Liver (tissue), 9 donors: ENCODE measurements around the gene CDKN2AIPNL. TPM values are rescaled to one million over a fixed set of nuclear protein-coding genes. Genes with fewer than 3 reads are reported as not detected.

Source experiments
- DNase-seq: peaks from one replicate; pipeline ENCODE4 v3.0.0-alpha.2; 2017; ENCODE audit warnings: low spot score
- H3K27ac ChIP-seq, 2 donors: one replicate each; pipeline ENCODE4 v1.7.0; 2013; ENCODE audit warnings: inconsistent platforms in 2 of 2, low read length in 2 of 2, control low read depth in 1 of 2, low read depth in 1 of 2, mild to moderate bottlenecking in 1 of 2
- H3K27me3 ChIP-seq, 4 donors: one replicate each; pipeline versions ENCODE4 v1.6.1 to v1.7.0; 2013; ENCODE audit warnings: low read length in 3 of 4, inconsistent platforms in 1 of 4, mild to moderate bottlenecking in 1 of 4, moderate library complexity in 1 of 4; ENCODE audit not compliant: control insufficient read depth in 4 of 4, insufficient read depth in 4 of 4
- H3K36me3 ChIP-seq, 4 donors: one replicate each; pipeline versions ENCODE4 v1.6.1 to v1.7.0; 2013; ENCODE audit warnings: low read length in 3 of 4, mild to moderate bottlenecking in 3 of 4, low read depth in 1 of 4, moderate library complexity in 1 of 4; ENCODE audit not compliant: control insufficient read depth in 4 of 4, insufficient read depth in 3 of 4
- H3K4me1 ChIP-seq, 4 donors: one replicate each; pipeline versions ENCODE4 v1.6.1 to v1.7.0; 2013; ENCODE audit warnings: low read length in 3 of 4, mild to moderate bottlenecking in 3 of 4, moderate library complexity in 1 of 4; ENCODE audit not compliant: control insufficient read depth in 4 of 4, insufficient read depth in 4 of 4
- H3K4me3 ChIP-seq, 3 donors: one replicate each; pipeline versions ENCODE4 v1.6.1 to v1.7.0; 2013; ENCODE audit warnings: low read length in 3 of 3, control low read depth in 1 of 3, low read depth in 1 of 3, mild to moderate bottlenecking in 1 of 3
- H3K9ac ChIP-seq, 2 donors: one replicate each; pipeline ENCODE4 v1.7.0; 2013; ENCODE audit warnings: low read length in 2 of 2, mild to moderate bottlenecking in 2 of 2, moderate library complexity in 2 of 2, control low read depth in 1 of 2, low read depth in 1 of 2
- H3K9me3 ChIP-seq, 4 donors: one replicate each; pipeline versions ENCODE4 v1.6.1 to v1.7.0; 2013; ENCODE audit warnings: low read length in 3 of 4; ENCODE audit not compliant: control insufficient read depth in 4 of 4
- ATF3 ChIP-seq: IDR thresholded peaks from 2 replicates; pipeline ENCODE4 v1.6.1; 2016; ENCODE audit warnings: antibody characterized with exemption
- CTCF ChIP-seq: fragments of 150-350 bp; IDR thresholded peaks from 2 replicates; pipeline ENCODE4 v1.5.1; 2017; ENCODE audit warnings: improper control_type of control experiment, low read depth, low read length; ENCODE audit not compliant: missing input control
- FOXA1 ChIP-seq: IDR thresholded peaks from 2 replicates; pipeline ENCODE4 v1.6.1; 2016; ENCODE audit warnings: antibody characterized with exemption
- FOXA2 ChIP-seq: IDR thresholded peaks from 2 replicates; pipeline ENCODE4 v1.6.1; 2016; ENCODE audit warnings: antibody characterized with exemption
- GABPA ChIP-seq, 2 donors: IDR thresholded peaks in 1 of 2; conservative IDR thresholded peaks in 1 of 2; 2 replicates each; pipeline ENCODE4 v1.6.1; 2016; ENCODE audit warnings: antibody characterized with exemption in 2 of 2, mild to moderate bottlenecking in 1 of 2, moderate library complexity in 1 of 2
- HNF4A ChIP-seq, 2 donors: conservative IDR thresholded peaks; 2 replicates each; pipeline ENCODE4 v1.6.1; 2016; ENCODE audit warnings: antibody characterized with exemption in 2 of 2, mild to moderate bottlenecking in 2 of 2
- HNF4G ChIP-seq: IDR thresholded peaks from 2 replicates; pipeline ENCODE4 v1.6.1; 2016; ENCODE audit warnings: antibody characterized with exemption
- JUND ChIP-seq, 2 donors: IDR thresholded peaks; 2 replicates each; pipeline ENCODE4 v1.6.1; 2016; ENCODE audit warnings: antibody characterized with exemption in 2 of 2
- MAX ChIP-seq: IDR thresholded peaks from 2 replicates; pipeline ENCODE4 v1.6.1; 2016; ENCODE audit warnings: antibody characterized with exemption
- NR2F2 ChIP-seq: IDR thresholded peaks from 2 replicates; pipeline ENCODE4 v1.6.1; 2016; ENCODE audit warnings: antibody characterized with exemption
- RAD21 ChIP-seq, 2 donors: IDR thresholded peaks; 2 replicates each; pipeline ENCODE4 v1.6.1; 2016; ENCODE audit warnings: antibody characterized with exemption in 2 of 2, mild to moderate bottlenecking in 2 of 2
- REST ChIP-seq: IDR thresholded peaks from 2 replicates; pipeline ENCODE4 v1.6.1; 2016; ENCODE audit warnings: antibody characterized with exemption, mild to moderate bottlenecking
- RXRA ChIP-seq, 2 donors: IDR thresholded peaks; 2 replicates each; pipeline ENCODE4 v1.6.1; 2017 to 2018; ENCODE audit warnings: antibody characterized with exemption in 2 of 2, mild to moderate bottlenecking in 1 of 2
- SP1 ChIP-seq: IDR thresholded peaks from 2 replicates; pipeline ENCODE4 v1.6.1; 2018; ENCODE audit warnings: antibody characterized with exemption, mild to moderate bottlenecking
- TAF1 ChIP-seq: conservative IDR thresholded peaks from 2 replicates; pipeline ENCODE4 v1.6.1; 2016; ENCODE audit warnings: antibody characterized with exemption, mild to moderate bottlenecking
- YY1 ChIP-seq: IDR thresholded peaks from 2 replicates; pipeline ENCODE4 v1.6.1; 2016; ENCODE audit warnings: antibody characterized with exemption, mild to moderate bottlenecking
- WGBS: extraction: QIAGEN DNeasy Blood & Tissue Kit; methylation state at CpG from one replicate; pipeline ENCODE4 v1.1.7; 2013; 5-methylcytosine and 5-hydroxymethylcytosine counted together
- polyA plus RNA-seq, 2 donors: library from polyadenylated mRNA; stranded (reverse) in 1 of 2; unstranded in 1 of 2; fragments of 200-250 nt in 1 of 2; fragments of >200 nt in 1 of 2; fragmentation: Nextera tagmentation in 1 of 2; extraction: Ambion mirVana in 1 of 2; gene quantifications; one replicate each; pipeline versions ENCODE4 v1.2.1 to v1.2.3, GENCODE V29; 2013 to 2015
- total RNA-seq, 2 donors: library from RNA; depleted of rRNA; stranded (reverse); fragments of >200 nt; gene quantifications; one replicate each; pipeline ENCODE4 v1.2.3, GENCODE V29; 2014
- donor health status: healthy.
- donor health status: healthy.
- donor health status: healthy.
- donor health status: healthy.
- donor health status: healthy.

Gene CDKN2AIPNL
- total and polyA plus RNA-seq, 4 donors: 7.2 to 13.3 (median 9.3) TPM

- no peak for TF ChIP-seq REST
- TF ChIP-seq YY1: no peak
Measured at GRCh38 chr5:134398609-134399155, 13.0 kb downstream of the CDKN2AIPNL start (continued).

DNA sequence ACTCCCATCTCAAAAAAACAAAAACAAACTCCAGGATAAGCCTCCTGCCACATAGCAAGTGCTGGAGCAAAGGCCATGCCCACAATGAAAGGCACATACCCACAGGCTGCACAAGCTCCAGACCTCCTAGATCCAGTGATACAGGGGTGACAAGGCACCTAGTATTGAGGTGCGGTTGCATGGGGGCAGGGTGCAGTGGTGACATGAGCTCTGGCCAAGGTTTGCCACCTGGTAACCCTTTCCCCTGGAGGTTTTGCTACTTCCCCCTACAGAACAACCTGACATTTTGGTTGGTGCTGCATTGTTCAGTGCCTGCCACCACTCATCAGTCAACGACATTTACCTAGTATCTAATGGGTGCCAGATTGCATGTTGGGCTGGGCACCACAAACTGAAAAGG, 14.5 kb downstream of the CDKN2AIPNL start:
- DNase-seq: no peak
- TF ChIP-seq MAX: no peak
- no peak for TF ChIP-seq HNF4A (conservative IDR thresholded peaks at IDR 0.05)
- no peak for TF ChIP-seq TAF1
- TF ChIP-seq SP1: no peak
- no peak for TF ChIP-seq HNF4G
- no peak for TF ChIP-seq CTCF
- TF ChIP-seq FOXA2: no peak
- TF ChIP-seq YY1: no peak
- TF ChIP-seq FOXA1: no peak
- TF ChIP-seq GABPA (IDR thresholded peaks at IDR 0.05 in 1 of 2, conservative IDR thresholded peaks at IDR 0.05 in 1 of 2): no peak
- no peak for TF ChIP-seq RXRA (IDR thresholded peaks at IDR 0.05)
- TF ChIP-seq RAD21 (IDR thresholded peaks at IDR 0.05): no peak
- no peak for TF ChIP-seq REST
- no peak for TF ChIP-seq JUND (IDR thresholded peaks at IDR 0.05)
- TF ChIP-seq NR2F2: no peak
- TF ChIP-seq ATF3: no peak
- H3K27me3 ChIP-seq: no peaks in the 10 kb centered on the region
- H3K27ac ChIP-seq: no peak overlapping the region
- H3K9ac ChIP-seq: no peak overlapping the region
- 86% methylated on average over 2 of the region's 2 CpGs for WGBS
- H3K36me3 ChIP-seq: peaks cover 11 to 42% (median 30%) of the 10 kb centered on the region in 4 donors
- H3K9me3 ChIP-seq: no peaks in the 10 kb centered on the region
- H3K4me3 ChIP-seq: no peak overlapping the region
- peaks cover 0 to 14% (median 7%) of the 10 kb centered on the region in 4 donors for H3K4me1 ChIP-seq
